Stimulated activated CD8-positive, alpha-beta memory T cell treated with anti-CD3 and anti-CD28 coated beads, Interleukin-12 subunit alpha, Interleukin-12 subunit beta, amount 100 ng/mL, for 4 hours (primary cell): ENCODE data around the gene PNPLA6.

Experiments
- DNase-seq: peaks from one replicate; pipeline ENCODE4 v3.0.0-alpha.2; 2020; ENCODE audit warnings: low read depth

Gene PNPLA6

GRCh38 chr19:7535047-7535997, at the start of gene PNPLA6:
Gene PNPLA6, plus strand, starts transcription at chr19:7535717. Its CDS starts 72 bp downstream, at chr19:7535789.
- peak; percentile 90 for DNase-seq

DNA sequence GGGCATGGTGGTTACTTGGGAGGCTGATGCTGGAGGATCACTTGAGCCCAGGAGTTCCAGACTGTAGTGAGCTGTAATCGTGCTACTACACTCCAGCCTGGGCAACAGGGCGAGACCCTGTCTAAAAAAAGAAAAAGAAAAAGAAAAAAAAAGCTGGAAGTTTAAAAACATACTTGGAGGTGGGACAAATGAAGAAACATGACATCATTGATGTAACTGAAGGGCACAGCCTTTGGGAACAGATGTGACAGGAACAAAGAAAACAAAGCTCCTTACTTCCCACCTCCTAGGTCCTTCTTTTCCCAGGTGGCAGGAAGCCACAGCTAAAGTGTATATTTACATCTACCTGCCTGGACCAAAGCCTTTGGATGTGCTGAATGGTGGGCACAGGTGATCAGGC, 48.6 kb upstream of the PNPLA6 start:
- no peak for DNase-seq

GRCh38 chr19:7488736-7489353, 46.7 kb upstream of the PNPLA6 start, which contains the start of gene PEX11G:
Gene PEX11G, minus strand, starts transcription at chr19:7489035. Its CDS starts 25 bp downstream, at chr19:7489010.
- DNase-seq = peak; percentile 86

DNA sequence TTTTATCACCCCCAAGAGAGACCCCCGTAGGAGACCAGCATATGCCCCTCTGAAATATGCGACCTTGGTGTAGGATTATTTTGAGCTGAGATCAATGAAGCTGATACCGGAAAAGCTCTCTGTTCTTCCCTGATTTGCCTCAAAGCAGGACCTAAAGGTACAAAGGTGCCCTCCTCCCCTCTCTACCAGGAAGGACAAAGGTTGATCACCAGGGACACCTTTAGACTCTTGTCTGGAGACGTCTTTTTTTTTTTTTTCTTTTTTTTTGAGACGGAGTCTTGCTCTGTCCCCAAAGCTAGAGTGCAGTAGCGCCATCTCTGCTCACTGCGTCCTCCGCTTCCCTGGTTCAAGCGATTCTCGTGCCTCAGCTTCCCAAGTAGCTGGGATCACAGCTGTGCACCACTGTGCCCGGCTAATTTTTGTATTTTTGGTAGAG, 45.9 kb upstream of the PNPLA6 start:
- DNase-seq = no peak

DNA sequence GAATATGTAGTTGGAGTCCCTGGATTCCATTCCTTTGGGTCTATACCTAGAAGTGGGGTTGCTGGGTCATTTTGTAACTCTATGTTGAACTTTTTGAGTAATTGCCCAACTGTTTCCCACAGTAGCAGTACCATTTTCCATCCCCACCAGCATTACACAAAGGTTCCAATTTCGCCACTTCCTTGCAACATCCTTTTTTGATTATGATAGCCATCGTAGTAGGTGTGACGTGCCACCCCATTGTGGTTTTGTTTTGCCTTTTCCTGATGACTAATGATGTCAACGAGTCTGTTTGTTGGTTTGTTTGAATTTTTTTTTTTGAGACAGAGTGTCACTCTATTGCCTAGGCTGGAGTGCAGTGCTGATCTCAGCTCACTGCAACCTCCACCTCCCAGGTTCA, 43.4 kb upstream of the PNPLA6 start:
- no peak for DNase-seq

DNA sequence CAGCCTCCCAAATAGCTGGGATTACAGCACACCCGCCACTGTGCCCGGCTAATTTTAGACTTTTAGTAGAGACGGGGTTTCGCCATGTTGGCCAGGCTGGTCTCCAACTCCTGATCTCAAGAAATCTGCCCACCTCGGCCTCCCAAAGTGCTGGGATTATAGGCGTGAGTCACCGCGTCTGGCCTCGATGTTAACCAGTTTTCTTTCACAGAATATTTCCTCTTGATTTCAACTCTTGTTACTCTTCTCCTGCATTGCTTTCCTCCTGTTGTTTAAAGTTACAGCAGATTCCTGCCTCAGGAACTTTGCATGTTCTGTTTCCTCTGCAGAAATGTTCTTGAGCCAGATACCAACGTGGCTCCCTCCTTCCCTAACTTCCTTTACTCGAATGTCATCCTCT, 43.0 kb upstream of the PNPLA6 start:
- no peak for DNase-seq

DNA sequence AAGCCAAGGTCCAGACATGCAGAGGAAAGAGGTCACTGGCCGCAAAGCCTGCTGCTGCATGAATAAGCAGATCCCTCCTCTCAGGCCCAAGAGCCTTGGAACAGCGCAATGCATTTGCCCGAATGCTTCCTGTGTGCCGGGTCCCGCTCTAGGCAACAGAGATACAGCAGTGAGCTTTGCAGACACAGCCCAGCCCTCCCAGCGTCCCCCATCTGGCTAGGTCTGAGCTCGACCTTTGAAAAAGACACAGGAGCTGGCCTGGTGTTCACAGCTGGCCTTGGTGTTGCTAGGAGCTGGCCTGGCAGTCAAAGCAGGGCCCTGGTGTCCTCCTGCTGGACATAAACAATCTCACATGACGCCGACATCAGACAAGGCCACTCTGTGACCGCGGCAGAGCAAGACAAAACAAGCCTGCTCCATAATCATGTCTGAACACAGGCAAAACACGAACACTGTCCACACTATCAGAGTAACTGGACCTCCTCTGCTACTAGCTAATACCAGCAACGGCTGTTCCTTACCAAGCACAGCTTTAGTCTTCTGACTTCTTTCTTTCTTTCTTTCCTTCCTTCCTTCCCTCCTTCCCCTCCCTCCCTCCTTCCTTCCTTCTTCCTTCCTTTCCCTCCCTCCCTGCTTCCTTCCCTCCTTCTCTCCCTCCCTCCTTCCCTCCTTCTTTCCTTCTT, 41.0 kb upstream of the PNPLA6 start:
- no peak for DNase-seq

DNA sequence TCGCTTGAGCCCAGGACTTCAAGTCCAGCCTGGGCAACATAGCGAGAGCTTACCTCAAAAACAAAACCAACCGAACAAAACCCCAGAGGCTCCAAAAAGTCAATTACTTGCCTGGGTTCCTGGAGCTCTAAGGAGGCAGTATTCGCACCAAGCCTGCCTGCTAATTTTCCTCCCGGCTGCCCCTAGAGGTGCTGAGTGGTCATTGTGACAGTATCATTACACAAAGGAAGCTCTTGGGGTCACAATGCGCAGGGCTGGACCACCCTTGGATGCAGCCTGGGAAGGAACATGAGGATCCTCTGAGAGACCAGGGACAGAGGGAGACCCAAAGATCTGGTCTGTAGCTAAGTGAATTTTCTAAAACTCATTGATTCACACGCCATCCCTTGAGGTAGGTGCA, 38.2 kb upstream of the PNPLA6 start:
- no peak for DNase-seq

- no peak for DNase-seq
Measured at GRCh38 chr19:7500811-7501450, 34.6 kb upstream of the PNPLA6 start.

GRCh38 chr19:7502552-7502951, 33.0 kb upstream of the PNPLA6 start:
- no peak for DNase-seq

DNA sequence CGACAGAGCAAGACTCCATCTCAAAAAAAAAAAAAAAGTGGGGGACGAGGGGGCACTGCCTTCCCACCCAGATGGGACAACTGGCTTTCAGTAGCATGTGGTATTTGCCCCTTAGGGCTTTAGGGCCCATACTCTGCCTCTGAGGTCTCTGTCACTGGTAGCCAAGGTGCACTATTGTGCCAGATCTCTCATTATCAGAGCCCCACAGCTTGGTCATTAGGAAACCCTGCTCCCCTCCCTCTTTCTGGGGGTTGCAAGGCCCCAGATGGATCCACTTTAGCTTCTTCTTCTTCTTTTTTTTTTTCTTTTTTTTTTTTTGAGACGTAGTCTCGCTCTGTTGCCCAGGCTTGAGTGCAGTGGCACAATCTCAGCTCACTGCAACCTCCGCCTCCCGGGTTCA, 30.8 kb upstream of the PNPLA6 start:
- no peak for DNase-seq

DNA sequence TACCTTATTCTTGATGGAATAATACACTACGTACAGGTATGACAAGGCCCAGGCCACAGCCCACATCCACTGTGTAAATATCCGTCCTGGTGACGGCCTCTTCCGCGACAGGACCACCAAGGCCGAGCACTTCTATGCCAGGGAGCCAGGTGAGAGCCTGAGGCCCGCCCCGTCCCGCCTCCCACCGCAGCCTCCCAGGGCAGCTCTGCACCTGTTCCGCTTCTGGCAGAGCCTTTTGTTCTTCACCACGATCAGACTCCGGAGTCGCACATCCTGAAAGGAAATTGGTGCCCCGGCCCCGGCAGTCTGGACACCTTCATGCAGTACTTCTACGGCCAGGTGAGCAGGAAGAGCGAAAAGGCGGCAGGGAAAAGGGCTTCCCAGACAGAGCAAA, 30.2 kb upstream of the PNPLA6 start:
- DNase-seq = no peak

- no peak for DNase-seq
Measured at GRCh38 chr19:7505682-7506384, 29.7 kb upstream of the PNPLA6 start.

GRCh38 chr19:7506385-7507328, 28.9 kb upstream of the PNPLA6 start:
- DNase-seq = no peak

DNA sequence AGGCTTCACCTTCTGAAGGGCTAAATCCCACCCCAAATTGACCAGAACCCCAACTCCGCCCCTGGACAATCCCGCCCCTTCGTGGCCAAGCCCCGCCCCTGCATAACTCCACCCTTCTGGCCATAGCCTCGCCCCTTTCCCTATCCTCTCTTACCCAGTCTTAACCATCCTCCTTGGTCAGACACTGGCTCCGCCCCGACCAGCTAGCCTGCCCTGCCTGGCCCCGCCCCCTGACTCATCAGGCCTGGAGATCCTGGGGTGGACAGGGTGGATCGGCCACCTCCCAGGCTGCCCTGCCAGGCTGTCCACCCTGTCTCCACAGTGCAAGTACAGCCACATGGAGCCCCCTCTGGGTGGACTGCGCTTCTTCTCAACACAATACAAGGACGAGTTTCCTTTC, 27.6 kb upstream of the PNPLA6 start:
- DNase-seq = no peak

DNA sequence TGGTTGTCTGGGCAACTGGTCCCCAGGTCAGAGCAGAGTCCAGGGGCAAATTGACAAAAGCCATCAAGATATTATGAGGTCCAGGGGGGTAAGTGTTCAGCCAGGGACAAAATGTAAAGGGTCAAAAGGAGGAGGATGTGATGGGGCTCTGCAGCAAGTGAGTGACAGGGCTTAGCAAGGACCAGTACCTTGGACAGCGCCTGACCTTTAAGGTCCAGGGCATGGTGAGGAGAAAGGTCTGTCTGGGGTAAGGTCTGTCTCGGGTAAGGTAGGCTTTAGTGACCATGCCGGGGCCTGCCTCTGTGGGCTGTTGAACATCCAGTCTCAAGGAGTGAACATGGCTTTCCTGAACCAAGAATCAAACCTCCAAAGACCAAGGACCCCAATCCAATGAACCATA, 25.9 kb upstream of the PNPLA6 start:
- DNase-seq = no peak

DNA sequence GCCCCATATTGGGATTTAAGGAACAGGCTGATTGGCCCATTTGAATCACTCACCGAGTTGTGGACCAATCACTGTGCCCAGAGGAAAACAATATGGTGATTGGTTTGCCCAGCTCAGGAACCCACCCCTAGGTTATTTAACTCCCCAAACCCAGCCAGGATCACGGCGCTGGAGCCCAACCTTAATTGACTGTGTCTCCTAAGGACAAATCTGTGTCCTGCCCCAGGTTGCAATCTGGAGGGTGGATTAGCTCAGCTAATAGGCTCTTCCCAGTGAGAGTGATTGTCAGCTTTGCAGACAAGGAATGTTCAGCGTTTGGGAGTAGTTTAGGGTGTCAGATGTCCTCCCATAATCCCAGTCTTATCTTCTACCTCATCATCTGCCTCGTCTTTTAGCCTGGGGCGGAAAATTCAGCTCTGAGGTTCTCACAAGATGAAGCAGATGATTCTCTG, 23.1 kb upstream of the PNPLA6 start:
- no peak for DNase-seq

DNA sequence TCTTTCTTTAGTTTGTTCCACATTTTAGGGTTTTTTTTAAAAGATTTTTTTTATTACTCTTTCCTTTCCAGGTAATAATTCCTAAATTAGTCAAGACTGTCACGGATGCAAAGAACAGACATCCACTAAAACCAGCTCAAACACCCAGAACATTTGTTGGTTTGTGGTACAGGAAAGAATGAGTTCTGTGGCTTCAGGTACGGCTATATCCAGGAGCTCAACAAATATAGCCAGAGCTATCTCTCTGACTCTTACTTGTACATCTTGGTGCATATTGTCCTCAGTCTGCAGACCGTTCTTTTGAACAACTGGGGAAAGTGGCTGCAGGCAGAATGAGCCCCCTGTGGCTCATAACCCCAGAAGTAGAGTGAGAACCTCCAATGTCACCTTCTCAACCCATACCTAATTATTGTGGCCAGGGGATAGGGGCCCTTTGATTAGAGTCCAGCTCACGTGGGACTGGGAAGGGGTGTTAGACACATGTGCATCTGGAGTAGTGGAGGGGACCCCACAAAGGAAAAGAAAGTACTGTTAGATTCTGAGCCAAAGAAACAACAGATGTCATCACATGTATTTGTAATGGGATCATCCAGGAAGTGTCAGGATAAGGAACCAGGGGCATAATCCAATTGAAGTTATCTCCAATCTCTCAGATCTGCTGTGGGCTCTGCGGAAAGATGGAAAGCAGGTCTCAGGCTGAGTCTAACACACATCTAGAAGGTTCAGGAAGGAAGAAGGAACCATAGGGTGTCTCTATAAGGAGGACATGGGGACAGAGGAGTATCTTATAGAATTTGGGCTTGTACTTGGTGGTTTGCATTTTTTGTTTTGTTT, 21.5 kb upstream of the PNPLA6 start:
- DNase-seq = no peak

GRCh38 chr19:7515110-7515644, 20.3 kb upstream of the PNPLA6 start:
- DNase-seq = no peak
